ENCODE results near the gene GALNT12. TPM values are rescaled to one million over a fixed set of nuclear protein-coding genes. Genes with fewer than 3 reads are reported as not detected.

The GALNT12 gene
- total RNA-seq, 1 donor from 2014 or later = 10.3 TPM

DNA sequence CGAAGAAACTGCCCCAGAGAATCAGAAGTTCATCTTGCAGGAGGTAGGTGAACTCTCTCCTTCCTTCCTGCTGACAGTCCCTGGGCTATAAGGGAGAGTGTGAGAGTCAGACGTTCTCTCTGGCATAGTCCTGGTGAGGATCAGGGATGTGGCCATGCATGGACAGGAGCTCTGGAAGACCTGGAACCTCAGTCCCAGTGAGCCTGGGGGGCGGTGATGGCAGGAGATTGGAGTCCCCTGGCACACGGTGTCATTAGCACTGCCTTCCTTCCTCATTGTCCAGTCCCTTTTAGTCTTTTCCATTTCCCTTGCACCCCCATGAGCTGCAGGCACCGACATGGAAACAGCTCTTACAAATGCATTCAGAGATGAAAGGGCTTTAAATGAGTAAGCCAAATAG, 38.6 kb downstream of the GALNT12 start:
- Mint-ChIP-seq H3K27me3 (ENCODE audit: low read depth) (no peaks in the 10 kb centered on the region), H3K27ac (no peak overlapping the region), H3K4me1 (peaks cover 20% of the 10 kb centered on the region), H3K36me3 (no peaks in the 10 kb centered on the region), H3K9me3 (no peaks in the 10 kb centered on the region), H3K4me3 (no peak overlapping the region)
- TF ChIP-seq, protein P1, sequence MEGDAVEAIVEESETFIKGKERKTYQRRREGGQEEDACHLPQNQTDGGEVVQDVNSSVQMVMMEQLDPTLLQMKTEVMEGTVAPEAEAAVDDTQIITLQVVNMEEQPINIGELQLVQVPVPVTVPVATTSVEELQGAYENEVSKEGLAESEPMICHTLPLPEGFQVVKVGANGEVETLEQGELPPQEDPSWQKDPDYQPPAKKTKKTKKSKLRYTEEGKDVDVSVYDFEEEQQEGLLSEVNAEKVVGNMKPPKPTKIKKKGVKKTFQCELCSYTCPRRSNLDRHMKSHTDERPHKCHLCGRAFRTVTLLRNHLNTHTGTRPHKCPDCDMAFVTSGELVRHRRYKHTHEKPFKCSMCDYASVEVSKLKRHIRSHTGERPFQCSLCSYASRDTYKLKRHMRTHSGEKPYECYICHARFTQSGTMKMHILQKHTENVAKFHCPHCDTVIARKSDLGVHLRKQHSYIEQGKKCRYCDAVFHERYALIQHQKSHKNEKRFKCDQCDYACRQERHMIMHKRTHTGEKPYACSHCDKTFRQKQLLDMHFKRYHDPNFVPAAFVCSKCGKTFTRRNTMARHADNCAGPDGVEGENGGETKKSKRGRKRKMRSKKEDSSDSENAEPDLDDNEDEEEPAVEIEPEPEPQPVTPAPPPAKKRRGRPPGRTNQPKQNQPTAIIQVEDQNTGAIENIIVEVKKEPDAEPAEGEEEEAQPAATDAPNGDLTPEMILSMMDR (IDR thresholded peaks at IDR 0.05; ENCODE audit: unreplicated experiment) = no peak
- no peak for DNase-seq (ENCODE audit: low spot score in 2 of 2, unreplicated experiment in 2 of 2)

- Mint-ChIP-seq H3K27ac (no peak overlapping the region), H3K36me3 (no peaks in the 10 kb centered on the region), H3K27me3 (ENCODE audit: low read depth) (no peaks in the 10 kb centered on the region), H3K4me3 (no peak overlapping the region), H3K4me1 (peaks cover 27% of the 10 kb centered on the region), H3K9me3 (no peaks in the 10 kb centered on the region)
- TF ChIP-seq, protein P1 (IDR thresholded peaks at IDR 0.05; ENCODE audit: unreplicated experiment) = no peak
- DNase-seq (ENCODE audit: low spot score in 2 of 2, unreplicated experiment in 2 of 2) = no peak
These were observed 39.4 kb downstream of the GALNT12 start for GRCh38 chr9:98846879-98847278.

DNA sequence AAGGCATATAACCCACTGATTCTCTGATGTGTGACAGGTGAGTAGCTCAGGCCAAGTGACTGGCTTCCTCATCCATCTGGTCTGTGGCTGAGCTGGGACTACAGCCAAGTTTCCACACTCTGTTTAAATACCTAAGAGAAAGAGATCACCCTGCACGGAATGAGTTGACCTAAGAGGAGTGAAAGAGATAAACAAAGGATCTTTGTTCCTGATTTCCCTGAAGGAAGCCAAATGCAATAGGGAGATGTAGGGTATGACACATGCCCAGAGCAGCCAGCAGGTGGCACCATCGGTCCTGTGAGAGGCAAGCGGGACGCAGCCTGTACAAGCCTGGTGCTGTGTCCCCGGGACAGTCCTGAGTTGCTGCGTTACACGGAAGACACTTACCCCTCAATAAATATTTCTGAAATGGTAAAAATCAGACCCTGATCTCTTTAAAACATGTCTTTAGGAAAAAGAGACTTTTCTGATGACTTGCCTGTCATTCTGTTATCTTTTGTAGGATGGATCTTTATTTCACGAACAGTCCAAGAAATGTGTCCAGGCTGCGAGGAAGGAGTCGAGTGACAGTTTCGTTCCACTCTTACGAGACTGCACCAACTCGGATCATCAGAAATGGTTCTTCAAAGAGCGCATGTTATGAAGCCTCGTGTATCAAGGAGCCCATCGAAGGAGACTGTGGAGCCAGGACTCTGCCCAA, 41.1 kb downstream of the GALNT12 start:
- TF ChIP-seq, protein P1 (IDR thresholded peaks at IDR 0.05; ENCODE audit: unreplicated experiment) = peak; percentile 82
- no peaks in the 10 kb centered on the region for H3K36me3 Mint-ChIP-seq
- H3K4me3 Mint-ChIP-seq = peak overlapping the region; percentile 46
- DNase-seq (ENCODE audit: low spot score in 2 of 2, unreplicated experiment in 2 of 2) = peak; percentile 79 to 91
- H3K27me3 Mint-ChIP-seq (ENCODE audit: low read depth) = no peaks in the 10 kb centered on the region
- peaks cover 37% of the 10 kb centered on the region for H3K4me1 Mint-ChIP-seq
- no peaks in the 10 kb centered on the region for H3K9me3 Mint-ChIP-seq
- H3K27ac Mint-ChIP-seq = peak overlapping the region; percentile 84

DNA sequence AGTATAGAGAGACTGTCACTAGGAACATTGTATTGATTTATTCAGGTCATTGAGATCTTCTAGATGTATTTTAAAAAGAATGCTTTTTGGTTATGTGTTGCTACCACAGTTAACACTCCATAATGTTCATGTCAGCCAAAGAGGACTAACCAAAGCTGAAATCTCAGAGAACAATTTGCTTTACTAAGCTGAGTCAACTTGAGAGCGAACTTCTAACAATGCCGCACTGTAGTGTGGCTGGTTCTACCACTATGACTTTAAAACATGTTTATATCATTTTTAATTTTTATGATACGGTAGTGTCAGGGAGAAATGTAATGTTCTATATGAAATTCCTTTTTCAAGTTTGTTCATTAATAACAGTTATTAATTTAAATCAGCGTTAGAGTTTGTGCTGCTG, 42.1 kb downstream of the GALNT12 start:
- Mint-ChIP-seq H3K4me3 (no peak overlapping the region), H3K9me3 (no peaks in the 10 kb centered on the region), H3K27ac (peak overlapping the region; percentile 41), H3K36me3 (no peaks in the 10 kb centered on the region), H3K27me3 (ENCODE audit: low read depth) (no peaks in the 10 kb centered on the region), H3K4me1 (peaks cover 39% of the 10 kb centered on the region)
- TF ChIP-seq, protein P1 (IDR thresholded peaks at IDR 0.05; ENCODE audit: unreplicated experiment) = no peak
- no peak for DNase-seq (ENCODE audit: low spot score in 2 of 2, unreplicated experiment in 2 of 2)

DNA sequence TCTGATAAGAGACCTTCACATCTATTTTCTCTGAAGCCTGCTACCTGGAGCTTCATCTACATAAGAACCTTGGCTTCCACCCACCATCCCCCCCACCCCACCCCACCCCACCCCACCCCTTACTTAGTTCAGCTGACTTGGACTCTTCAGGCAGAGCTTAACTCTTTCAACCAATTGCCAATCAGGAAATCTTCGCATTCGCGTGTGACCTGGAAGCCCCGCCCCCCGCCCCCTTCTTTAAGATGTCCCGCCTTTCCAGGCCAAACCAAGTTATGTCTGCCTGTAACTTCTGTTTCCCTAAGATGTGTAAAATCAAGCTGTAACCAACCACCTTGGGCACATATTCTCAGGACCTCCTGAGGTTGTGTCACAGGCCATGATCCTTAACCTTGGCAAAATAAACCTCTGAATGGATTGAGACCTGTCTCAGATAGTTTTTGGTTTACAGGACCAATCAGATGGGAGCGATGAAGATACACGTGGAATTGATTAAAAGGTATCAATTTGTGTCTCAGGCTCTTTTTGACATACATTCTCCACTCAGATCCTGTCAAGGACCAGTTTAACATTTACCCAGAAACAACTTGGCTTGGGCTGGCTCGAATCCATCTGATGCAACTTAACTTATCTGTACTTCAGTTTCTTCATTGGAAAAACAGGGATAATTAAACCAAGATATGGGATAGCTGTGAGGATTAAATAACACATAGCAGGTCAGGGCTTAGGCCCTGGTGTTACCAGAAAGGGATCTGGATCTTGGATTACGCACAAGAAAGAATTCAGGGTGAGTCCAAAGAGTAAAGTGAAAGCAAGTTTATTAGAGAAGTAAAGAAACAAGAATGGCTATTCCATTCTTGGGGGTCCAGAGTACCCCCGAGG, 43.6 kb downstream of the GALNT12 start:
- Mint-ChIP-seq H3K27ac (peak overlapping the region; percentile 51), H3K27me3 (ENCODE audit: low read depth) (no peaks in the 10 kb centered on the region), H3K4me3 (no peak overlapping the region), H3K4me1 (peaks cover 39% of the 10 kb centered on the region), H3K9me3 (peaks cover 14% of the 10 kb centered on the region), H3K36me3 (no peaks in the 10 kb centered on the region)
- DNase-seq (ENCODE audit: low spot score in 2 of 2, unreplicated experiment in 2 of 2) = no peak
- TF ChIP-seq, protein P1 (IDR thresholded peaks at IDR 0.05; ENCODE audit: unreplicated experiment) = no peak

Measured in mesothelial cell of epicardium (in vitro differentiated cells).